ENCODE results near the gene MCC.
A peak's percentile ranks its signal among the peaks of the same experiment; 100 is the strongest.

MCC gene

DNA sequence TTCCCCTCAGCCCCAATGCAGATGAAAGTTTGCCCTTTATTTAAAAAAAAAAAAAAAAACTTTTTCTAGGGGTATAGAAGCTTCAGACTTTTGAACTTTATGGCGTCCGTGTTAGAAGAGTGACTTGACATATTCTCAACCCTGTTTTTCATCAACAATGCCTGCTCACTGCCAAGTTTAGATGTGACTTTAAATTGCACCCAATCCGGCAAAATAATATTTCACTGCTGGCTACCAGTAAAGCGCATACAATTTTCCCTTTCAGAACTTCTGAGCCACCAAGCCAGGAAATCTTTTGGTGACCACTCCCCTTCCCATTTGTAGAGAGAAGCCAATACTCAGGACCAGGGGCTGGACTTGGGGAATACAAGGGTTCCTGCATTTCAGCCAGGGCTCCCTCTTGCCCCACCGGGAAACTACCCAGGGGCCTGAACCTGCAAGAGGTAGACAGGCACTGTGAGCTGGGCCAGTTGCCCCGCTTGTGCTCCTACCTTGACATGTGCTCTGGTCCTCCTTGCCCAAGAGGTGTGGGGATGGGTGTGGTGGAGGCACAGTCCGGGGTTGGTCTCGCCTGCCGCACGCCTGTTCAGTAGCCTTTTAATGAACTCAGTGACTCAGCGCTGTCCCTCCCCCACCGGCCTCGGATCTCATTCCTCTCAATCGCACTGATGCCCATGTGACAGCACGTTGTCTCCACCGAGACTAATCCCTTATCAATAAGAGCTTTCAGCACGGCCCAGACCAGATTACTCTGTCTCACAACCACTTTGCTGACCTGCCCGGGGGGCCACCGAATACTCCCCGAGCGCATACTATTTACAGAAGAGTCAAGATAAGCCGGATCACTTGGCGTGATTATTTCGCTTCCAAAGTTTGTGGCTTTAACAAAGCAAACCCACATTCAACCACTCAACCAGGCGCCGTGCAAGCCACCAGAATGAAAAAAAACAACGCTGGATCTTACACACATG, 285.2 kb downstream of the MCC start (continued):
- TF ChIP-seq ZNF19 (tag by site-specific recombination; IDR thresholded peaks at IDR 0.05; ENCODE audit: low read depth) = no peak
- TF ChIP-seq ZFP41 (tag by site-specific recombination; IDR thresholded peaks at IDR 0.05; ENCODE audit: borderline replicate concordance) = no peak
- 0 out of 2 replicates have a peak, but pooled peaks have one; percentile 37 for TF ChIP-seq ZBTB1 (tag by site-specific recombination; IDR thresholded peaks at IDR 0.05)
- TF ChIP-seq, protein P1, sequence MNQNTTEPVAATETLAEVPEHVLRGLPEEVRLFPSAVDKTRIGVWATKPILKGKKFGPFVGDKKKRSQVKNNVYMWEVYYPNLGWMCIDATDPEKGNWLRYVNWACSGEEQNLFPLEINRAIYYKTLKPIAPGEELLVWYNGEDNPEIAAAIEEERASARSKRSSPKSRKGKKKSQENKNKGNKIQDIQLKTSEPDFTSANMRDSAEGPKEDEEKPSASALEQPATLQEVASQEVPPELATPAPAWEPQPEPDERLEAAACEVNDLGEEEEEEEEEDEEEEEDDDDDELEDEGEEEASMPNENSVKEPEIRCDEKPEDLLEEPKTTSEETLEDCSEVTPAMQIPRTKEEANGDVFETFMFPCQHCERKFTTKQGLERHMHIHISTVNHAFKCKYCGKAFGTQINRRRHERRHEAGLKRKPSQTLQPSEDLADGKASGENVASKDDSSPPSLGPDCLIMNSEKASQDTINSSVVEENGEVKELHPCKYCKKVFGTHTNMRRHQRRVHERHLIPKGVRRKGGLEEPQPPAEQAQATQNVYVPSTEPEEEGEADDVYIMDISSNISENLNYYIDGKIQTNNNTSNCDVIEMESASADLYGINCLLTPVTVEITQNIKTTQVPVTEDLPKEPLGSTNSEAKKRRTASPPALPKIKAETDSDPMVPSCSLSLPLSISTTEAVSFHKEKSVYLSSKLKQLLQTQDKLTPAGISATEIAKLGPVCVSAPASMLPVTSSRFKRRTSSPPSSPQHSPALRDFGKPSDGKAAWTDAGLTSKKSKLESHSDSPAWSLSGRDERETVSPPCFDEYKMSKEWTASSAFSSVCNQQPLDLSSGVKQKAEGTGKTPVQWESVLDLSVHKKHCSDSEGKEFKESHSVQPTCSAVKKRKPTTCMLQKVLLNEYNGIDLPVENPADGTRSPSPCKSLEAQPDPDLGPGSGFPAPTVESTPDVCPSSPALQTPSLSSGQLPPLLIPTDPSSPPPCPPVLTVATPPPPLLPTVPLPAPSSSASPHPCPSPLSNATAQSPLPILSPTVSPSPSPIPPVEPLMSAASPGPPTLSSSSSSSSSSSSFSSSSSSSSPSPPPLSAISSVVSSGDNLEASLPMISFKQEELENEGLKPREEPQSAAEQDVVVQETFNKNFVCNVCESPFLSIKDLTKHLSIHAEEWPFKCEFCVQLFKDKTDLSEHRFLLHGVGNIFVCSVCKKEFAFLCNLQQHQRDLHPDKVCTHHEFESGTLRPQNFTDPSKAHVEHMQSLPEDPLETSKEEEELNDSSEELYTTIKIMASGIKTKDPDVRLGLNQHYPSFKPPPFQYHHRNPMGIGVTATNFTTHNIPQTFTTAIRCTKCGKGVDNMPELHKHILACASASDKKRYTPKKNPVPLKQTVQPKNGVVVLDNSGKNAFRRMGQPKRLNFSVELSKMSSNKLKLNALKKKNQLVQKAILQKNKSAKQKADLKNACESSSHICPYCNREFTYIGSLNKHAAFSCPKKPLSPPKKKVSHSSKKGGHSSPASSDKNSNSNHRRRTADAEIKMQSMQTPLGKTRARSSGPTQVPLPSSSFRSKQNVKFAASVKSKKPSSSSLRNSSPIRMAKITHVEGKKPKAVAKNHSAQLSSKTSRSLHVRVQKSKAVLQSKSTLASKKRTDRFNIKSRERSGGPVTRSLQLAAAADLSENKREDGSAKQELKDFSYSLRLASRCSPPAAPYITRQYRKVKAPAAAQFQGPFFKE (tag by site-specific recombination; IDR thresholded peaks at IDR 0.05; ENCODE audit: borderline replicate concordance) = no peak
- no peak for TF ChIP-seq ZBTB21 (tag by site-specific recombination; IDR thresholded peaks at IDR 0.05)
- TF ChIP-seq ZNF2 (tag by site-specific recombination; IDR thresholded peaks at IDR 0.05) = peak; percentile 77
- peak; percentile 82 for TF ChIP-seq ZNF366 (tag by site-specific recombination; conservative IDR thresholded peaks at IDR 0.05)
- TF ChIP-seq ZNF138 (tag by site-specific recombination; IDR thresholded peaks at IDR 0.05; ENCODE audit: borderline replicate concordance) = no peak
- TF ChIP-seq MZF1 (tag by site-specific recombination; IDR thresholded peaks at IDR 0.05; ENCODE audit: borderline replicate concordance) = peak; percentile 55; the same call in 1 of the 2 replicates
- no peak for TF ChIP-seq EGR2 (tag by site-specific recombination; IDR thresholded peaks at IDR 0.05; ENCODE audit: low read depth)
- TF ChIP-seq ZNF777 (tag by site-specific recombination; IDR thresholded peaks at IDR 0.05; ENCODE audit: borderline replicate concordance) = no peak
- TF ChIP-seq, protein P2, sequence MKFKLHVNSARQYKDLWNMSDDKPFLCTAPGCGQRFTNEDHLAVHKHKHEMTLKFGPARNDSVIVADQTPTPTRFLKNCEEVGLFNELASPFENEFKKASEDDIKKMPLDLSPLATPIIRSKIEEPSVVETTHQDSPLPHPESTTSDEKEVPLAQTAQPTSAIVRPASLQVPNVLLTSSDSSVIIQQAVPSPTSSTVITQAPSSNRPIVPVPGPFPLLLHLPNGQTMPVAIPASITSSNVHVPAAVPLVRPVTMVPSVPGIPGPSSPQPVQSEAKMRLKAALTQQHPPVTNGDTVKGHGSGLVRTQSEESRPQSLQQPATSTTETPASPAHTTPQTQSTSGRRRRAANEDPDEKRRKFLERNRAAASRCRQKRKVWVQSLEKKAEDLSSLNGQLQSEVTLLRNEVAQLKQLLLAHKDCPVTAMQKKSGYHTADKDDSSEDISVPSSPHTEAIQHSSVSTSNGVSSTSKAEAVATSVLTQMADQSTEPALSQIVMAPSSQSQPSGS (tag by site-specific recombination; IDR thresholded peaks at IDR 0.05; ENCODE audit: low read depth) = peak; percentile 70; the same call in 1 of the 2 replicates
- TF ChIP-seq GFI1B (tag by site-specific recombination; IDR thresholded peaks at IDR 0.05) = peak; percentile 76; the same call in 1 of the 2 replicates
- peak; percentile 59; the same call in 1 of the 2 replicates for TF ChIP-seq GLI2 (tag by site-specific recombination; IDR thresholded peaks at IDR 0.05; ENCODE audit: borderline replicate concordance, low read depth)
- no peak for TF ChIP-seq ZNF354C (tag by site-specific recombination; IDR thresholded peaks at IDR 0.05; ENCODE audit: borderline replicate concordance, low read depth)
- TF ChIP-seq, protein P3, sequence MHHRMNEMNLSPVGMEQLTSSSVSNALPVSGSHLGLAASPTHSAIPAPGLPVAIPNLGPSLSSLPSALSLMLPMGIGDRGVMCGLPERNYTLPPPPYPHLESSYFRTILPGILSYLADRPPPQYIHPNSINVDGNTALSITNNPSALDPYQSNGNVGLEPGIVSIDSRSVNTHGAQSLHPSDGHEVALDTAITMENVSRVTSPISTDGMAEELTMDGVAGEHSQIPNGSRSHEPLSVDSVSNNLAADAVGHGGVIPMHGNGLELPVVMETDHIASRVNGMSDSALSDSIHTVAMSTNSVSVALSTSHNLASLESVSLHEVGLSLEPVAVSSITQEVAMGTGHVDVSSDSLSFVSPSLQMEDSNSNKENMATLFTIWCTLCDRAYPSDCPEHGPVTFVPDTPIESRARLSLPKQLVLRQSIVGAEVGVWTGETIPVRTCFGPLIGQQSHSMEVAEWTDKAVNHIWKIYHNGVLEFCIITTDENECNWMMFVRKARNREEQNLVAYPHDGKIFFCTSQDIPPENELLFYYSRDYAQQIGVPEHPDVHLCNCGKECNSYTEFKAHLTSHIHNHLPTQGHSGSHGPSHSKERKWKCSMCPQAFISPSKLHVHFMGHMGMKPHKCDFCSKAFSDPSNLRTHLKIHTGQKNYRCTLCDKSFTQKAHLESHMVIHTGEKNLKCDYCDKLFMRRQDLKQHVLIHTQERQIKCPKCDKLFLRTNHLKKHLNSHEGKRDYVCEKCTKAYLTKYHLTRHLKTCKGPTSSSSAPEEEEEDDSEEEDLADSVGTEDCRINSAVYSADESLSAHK (tag by site-specific recombination; IDR thresholded peaks at IDR 0.05) = peak; percentile 81
- TF ChIP-seq, protein P4, sequence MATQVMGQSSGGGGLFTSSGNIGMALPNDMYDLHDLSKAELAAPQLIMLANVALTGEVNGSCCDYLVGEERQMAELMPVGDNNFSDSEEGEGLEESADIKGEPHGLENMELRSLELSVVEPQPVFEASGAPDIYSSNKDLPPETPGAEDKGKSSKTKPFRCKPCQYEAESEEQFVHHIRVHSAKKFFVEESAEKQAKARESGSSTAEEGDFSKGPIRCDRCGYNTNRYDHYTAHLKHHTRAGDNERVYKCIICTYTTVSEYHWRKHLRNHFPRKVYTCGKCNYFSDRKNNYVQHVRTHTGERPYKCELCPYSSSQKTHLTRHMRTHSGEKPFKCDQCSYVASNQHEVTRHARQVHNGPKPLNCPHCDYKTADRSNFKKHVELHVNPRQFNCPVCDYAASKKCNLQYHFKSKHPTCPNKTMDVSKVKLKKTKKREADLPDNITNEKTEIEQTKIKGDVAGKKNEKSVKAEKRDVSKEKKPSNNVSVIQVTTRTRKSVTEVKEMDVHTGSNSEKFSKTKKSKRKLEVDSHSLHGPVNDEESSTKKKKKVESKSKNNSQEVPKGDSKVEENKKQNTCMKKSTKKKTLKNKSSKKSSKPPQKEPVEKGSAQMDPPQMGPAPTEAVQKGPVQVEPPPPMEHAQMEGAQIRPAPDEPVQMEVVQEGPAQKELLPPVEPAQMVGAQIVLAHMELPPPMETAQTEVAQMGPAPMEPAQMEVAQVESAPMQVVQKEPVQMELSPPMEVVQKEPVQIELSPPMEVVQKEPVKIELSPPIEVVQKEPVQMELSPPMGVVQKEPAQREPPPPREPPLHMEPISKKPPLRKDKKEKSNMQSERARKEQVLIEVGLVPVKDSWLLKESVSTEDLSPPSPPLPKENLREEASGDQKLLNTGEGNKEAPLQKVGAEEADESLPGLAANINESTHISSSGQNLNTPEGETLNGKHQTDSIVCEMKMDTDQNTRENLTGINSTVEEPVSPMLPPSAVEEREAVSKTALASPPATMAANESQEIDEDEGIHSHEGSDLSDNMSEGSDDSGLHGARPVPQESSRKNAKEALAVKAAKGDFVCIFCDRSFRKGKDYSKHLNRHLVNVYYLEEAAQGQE (tag by site-specific recombination; IDR thresholded peaks at IDR 0.05) = no peak
- TF ChIP-seq, protein P5, sequence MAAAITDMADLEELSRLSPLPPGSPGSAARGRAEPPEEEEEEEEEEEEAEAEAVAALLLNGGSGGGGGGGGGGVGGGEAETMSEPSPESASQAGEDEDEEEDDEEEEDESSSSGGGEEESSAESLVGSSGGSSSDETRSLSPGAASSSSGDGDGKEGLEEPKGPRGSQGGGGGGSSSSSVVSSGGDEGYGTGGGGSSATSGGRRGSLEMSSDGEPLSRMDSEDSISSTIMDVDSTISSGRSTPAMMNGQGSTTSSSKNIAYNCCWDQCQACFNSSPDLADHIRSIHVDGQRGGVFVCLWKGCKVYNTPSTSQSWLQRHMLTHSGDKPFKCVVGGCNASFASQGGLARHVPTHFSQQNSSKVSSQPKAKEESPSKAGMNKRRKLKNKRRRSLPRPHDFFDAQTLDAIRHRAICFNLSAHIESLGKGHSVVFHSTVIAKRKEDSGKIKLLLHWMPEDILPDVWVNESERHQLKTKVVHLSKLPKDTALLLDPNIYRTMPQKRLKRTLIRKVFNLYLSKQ (tag by site-specific recombination; IDR thresholded peaks at IDR 0.05; ENCODE audit: borderline replicate concordance) = no peak
- TF ChIP-seq ZNF341 (tag by site-specific recombination; IDR thresholded peaks at IDR 0.05; ENCODE audit: low read depth) = no peak
- no peak for TF ChIP-seq YY2 (tag by site-specific recombination; IDR thresholded peaks at IDR 0.05)
- peak; percentile 92 for TF ChIP-seq TCF7L2 (IDR thresholded peaks at IDR 0.05; ENCODE audit: borderline replicate concordance, low read depth, low read length)
